ENCODE results near the gene MESP2. TPM values are rescaled to one million over a fixed set of nuclear protein-coding genes. Genes with fewer than 3 reads are reported as not detected.

MESP2 gene
- total RNA-seq, 1 donor from 2014 or later = not detected

DNA sequence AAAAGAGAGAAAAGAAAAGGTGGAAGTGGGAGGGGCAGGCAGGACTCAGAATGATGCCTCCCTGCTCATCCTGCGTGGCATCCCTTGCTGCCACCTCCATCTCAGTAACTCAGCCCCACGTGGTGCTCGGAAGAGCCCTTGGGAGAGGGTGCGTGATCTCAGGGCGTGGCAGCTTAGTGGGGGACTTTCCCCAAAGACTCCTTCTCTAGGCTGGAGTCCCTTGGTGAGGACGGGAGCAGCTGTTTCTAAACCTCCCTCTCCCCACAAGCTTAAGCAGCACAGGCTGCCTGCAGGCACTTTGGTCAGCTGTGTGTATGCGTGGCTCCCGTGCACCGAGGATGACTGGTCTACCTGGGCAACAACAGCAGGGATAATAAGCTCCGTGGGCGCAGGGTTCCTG, 45.9 kb downstream of the MESP2 start:
- no peaks in the 10 kb centered on the region for H3K9me3 ChIP-seq (ENCODE audit: control insufficient read depth in 3 of 3, low read length in 3 of 3)
- H3K27me3 ChIP-seq (ENCODE audit: control insufficient read depth in 3 of 3, insufficient read depth in 3 of 3, low read length in 3 of 3) = peaks cover 11 to 26% (median 20%) of the 10 kb centered on the region in 3 donors
- H3K4me3 ChIP-seq (ENCODE audit: low read length in 3 of 3) = no peak overlapping the region
- peaks cover 0 to 5% (median 0%) of the 10 kb centered on the region in 3 donors for H3K4me1 ChIP-seq (ENCODE audit: control insufficient read depth in 3 of 3, insufficient read depth in 3 of 3, low read length in 3 of 3)
- H3K36me3 ChIP-seq (ENCODE audit: control insufficient read depth in 3 of 3, insufficient read depth in 3 of 3, low read length in 3 of 3) = no peaks in the 10 kb centered on the region
- no peak overlapping the region for H3K9ac ChIP-seq (ENCODE audit: low read depth in 1 of 3, low read length in 3 of 3)
- H3K27ac ChIP-seq (ENCODE audit: low read depth, low read length) = no peak overlapping the region

DNA sequence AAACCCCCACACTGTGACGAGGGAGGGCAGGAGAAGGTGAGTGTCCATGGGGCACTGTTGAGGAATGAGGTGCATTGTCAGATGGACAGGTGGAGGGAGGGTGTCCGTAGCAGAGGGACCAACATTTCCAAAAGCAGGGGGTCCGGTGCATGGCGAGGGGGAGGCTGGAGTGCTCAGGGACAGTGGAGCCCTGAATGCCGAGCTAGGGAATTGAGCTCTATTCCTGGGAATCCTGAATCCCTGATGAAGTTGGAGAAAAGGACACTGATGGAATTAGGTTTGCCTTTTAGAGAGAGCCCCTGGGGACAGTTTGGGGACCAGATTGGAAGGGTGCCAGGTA, 46.4 kb downstream of the MESP2 start:
- Histone ChIP-seq H3K9me3 (ENCODE audit: control insufficient read depth in 3 of 3, low read length in 3 of 3) (no peaks in the 10 kb centered on the region), H3K27me3 (ENCODE audit: control insufficient read depth in 3 of 3, insufficient read depth in 3 of 3, low read length in 3 of 3) (peaks cover 11 to 26% (median 20%) of the 10 kb centered on the region in 3 donors), H3K36me3 (ENCODE audit: control insufficient read depth in 3 of 3, insufficient read depth in 3 of 3, low read length in 3 of 3) (no peaks in the 10 kb centered on the region), H3K4me1 (ENCODE audit: control insufficient read depth in 3 of 3, insufficient read depth in 3 of 3, low read length in 3 of 3) (peaks cover 0 to 7% (median 1%) of the 10 kb centered on the region in 3 donors), H3K4me3 (ENCODE audit: low read length in 3 of 3) (no peak overlapping the region), H3K27ac (ENCODE audit: low read depth, low read length) (no peak overlapping the region), H3K9ac (ENCODE audit: low read depth in 1 of 3, low read length in 3 of 3) (no peak overlapping the region)

- peaks cover 11 to 26% (median 20%) of the 10 kb centered on the region in 3 donors for H3K27me3 ChIP-seq (ENCODE audit: control insufficient read depth in 3 of 3, insufficient read depth in 3 of 3, low read length in 3 of 3)
- H3K4me3 ChIP-seq (ENCODE audit: low read length in 3 of 3) = no peak overlapping the region
- H3K9ac ChIP-seq (ENCODE audit: low read depth in 1 of 3, low read length in 3 of 3) = no peak overlapping the region
- H3K4me1 ChIP-seq (ENCODE audit: control insufficient read depth in 3 of 3, insufficient read depth in 3 of 3, low read length in 3 of 3) = peaks cover 5 to 13% (median 6%) of the 10 kb centered on the region in 3 donors
- no peaks in the 10 kb centered on the region for H3K9me3 ChIP-seq (ENCODE audit: control insufficient read depth in 3 of 3, low read length in 3 of 3)
- no peaks in the 10 kb centered on the region for H3K36me3 ChIP-seq (ENCODE audit: control insufficient read depth in 3 of 3, insufficient read depth in 3 of 3, low read length in 3 of 3)
- H3K27ac ChIP-seq (ENCODE audit: low read depth, low read length) = no peak overlapping the region
Measured at GRCh38 chr15:89822951-89823711, 47.0 kb downstream of the MESP2 start.

GRCh38 chr15:89823836-89824606, 47.9 kb downstream of the MESP2 start:
- H3K36me3 ChIP-seq (ENCODE audit: control insufficient read depth in 3 of 3, insufficient read depth in 3 of 3, low read length in 3 of 3) = no peaks in the 10 kb centered on the region
- H3K9me3 ChIP-seq (ENCODE audit: control insufficient read depth in 3 of 3, low read length in 3 of 3) = no peaks in the 10 kb centered on the region
- no peak overlapping the region for H3K27ac ChIP-seq (ENCODE audit: low read depth, low read length)
- peaks cover 11 to 26% (median 20%) of the 10 kb centered on the region in 3 donors for H3K27me3 ChIP-seq (ENCODE audit: control insufficient read depth in 3 of 3, insufficient read depth in 3 of 3, low read length in 3 of 3)
- no peak overlapping the region for H3K4me3 ChIP-seq (ENCODE audit: low read length in 3 of 3)
- H3K4me1 ChIP-seq (ENCODE audit: control insufficient read depth in 3 of 3, insufficient read depth in 3 of 3, low read length in 3 of 3) = peaks cover 14 to 22% (median 15%) of the 10 kb centered on the region in 3 donors
- H3K9ac ChIP-seq (ENCODE audit: low read depth in 1 of 3, low read length in 3 of 3) = no peak overlapping the region

- H3K4me3 ChIP-seq (ENCODE audit: low read length in 3 of 3) = no peak overlapping the region
- H3K27me3 ChIP-seq (ENCODE audit: control insufficient read depth in 3 of 3, insufficient read depth in 3 of 3, low read length in 3 of 3) = peaks cover 11 to 26% (median 20%) of the 10 kb centered on the region in 3 donors
- H3K9ac ChIP-seq (ENCODE audit: low read depth in 1 of 3, low read length in 3 of 3) = no peak overlapping the region
- no peak overlapping the region for H3K27ac ChIP-seq (ENCODE audit: low read depth, low read length)
- peaks cover 17 to 26% (median 18%) of the 10 kb centered on the region in 3 donors for H3K4me1 ChIP-seq (ENCODE audit: control insufficient read depth in 3 of 3, insufficient read depth in 3 of 3, low read length in 3 of 3)
- H3K36me3 ChIP-seq (ENCODE audit: control insufficient read depth in 3 of 3, insufficient read depth in 3 of 3, low read length in 3 of 3) = no peaks in the 10 kb centered on the region
- H3K9me3 ChIP-seq (ENCODE audit: control insufficient read depth in 3 of 3, low read length in 3 of 3) = no peaks in the 10 kb centered on the region
Measured at GRCh38 chr15:89824607-89824867, 48.4 kb downstream of the MESP2 start.

DNA sequence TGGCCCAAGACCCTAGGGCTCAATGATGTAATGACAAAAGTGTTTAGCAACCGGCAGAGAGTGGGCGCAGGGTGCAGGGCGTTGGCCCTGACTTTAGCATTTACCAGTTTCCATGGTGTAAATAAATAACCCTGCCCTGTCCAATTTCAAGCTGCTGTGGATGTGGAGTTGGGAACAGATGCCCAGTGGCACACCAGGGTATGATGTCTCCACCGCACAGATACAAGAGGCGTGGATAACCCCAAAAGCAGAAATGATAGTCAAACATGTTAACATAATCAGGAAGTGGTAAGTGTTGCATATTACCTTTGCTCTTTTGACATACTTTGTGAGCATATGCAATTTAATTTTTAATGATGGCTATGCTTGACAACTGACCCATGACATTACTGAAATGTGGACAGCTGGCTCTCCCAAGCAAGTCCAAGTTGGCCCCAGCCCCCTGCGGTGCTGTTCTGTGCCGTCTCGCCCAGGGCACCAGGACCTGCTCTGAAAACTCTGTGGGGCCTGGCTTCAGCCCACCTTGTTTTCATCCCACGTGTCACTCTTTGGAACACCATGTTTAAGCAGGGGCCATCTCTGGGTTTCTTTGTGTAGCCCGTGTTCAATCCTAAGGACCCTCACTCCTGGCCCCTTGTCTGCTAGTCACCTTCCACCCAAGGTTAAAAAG, 49.3 kb downstream of the MESP2 start:
- no peaks in the 10 kb centered on the region for H3K9me3 ChIP-seq (ENCODE audit: control insufficient read depth in 3 of 3, low read length in 3 of 3)
- peaks cover 11 to 26% (median 20%) of the 10 kb centered on the region in 3 donors for H3K27me3 ChIP-seq (ENCODE audit: control insufficient read depth in 3 of 3, insufficient read depth in 3 of 3, low read length in 3 of 3)
- H3K4me3 ChIP-seq (ENCODE audit: low read length in 3 of 3) = no peak overlapping the region
- H3K36me3 ChIP-seq (ENCODE audit: control insufficient read depth in 3 of 3, insufficient read depth in 3 of 3, low read length in 3 of 3) = no peaks in the 10 kb centered on the region
- H3K9ac ChIP-seq (ENCODE audit: low read depth in 1 of 3, low read length in 3 of 3) = no peak overlapping the region
- H3K4me1 ChIP-seq (ENCODE audit: control insufficient read depth in 3 of 3, insufficient read depth in 3 of 3, low read length in 3 of 3) = peaks cover 17 to 26% (median 18%) of the 10 kb centered on the region in 3 donors
- no peak overlapping the region for H3K27ac ChIP-seq (ENCODE audit: low read depth, low read length)

DNA sequence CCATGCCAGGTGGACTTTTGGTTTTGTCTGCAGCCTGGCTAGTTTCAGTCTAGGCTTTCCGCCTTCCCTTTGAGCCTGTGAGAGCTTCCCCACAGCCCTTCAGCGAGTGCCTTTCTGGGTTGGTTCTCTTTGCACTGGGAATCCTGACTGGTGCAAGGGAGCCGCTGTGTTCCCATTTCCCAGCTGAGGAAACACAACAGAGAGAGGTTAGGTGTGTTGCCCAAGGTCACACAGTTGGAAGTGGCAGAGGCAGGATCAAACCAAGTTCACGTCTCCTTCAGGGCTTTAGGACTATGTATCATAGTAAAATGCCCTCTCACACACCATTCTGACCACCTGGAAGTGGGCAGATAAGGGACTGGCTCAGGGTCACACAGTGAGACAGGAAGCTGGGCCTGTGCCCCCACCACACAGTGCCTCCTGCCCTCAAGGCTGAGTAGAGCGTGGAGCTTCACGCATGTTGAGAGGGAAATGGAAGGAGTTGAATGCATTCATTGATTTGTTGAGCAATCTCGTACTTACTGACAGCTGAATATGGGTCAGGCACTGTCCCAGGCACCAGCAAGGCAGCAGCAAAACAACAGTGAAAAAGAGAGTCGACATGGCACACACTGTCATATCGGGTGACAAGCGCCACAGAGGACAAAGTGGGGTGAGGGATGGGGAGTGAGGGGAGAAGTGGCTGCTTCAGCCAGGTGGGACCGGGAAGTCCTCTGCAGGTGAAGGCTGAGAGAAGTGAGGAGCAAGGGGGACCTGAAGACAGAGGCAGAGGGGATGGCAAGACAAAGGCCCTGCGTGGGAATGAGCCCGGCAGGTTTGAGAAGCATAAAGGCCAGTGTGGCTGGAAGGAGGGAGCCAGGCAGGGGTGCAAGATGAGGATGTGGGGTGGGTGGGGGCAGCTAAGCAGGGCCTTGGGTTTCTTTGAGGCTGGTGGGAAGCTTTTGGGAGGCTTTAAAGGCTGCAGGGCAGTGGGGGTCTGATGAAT, 50.8 kb downstream of the MESP2 start:
- Histone ChIP-seq H3K9ac (ENCODE audit: low read depth in 1 of 3, low read length in 3 of 3) (no peak overlapping the region), H3K4me3 (ENCODE audit: low read length in 3 of 3) (no peak overlapping the region), H3K36me3 (ENCODE audit: control insufficient read depth in 3 of 3, insufficient read depth in 3 of 3, low read length in 3 of 3) (peaks cover 0 to 4% (median 1%) of the 10 kb centered on the region in 3 donors), H3K27ac (ENCODE audit: low read depth, low read length) (no peak overlapping the region), H3K27me3 (ENCODE audit: control insufficient read depth in 3 of 3, insufficient read depth in 3 of 3, low read length in 3 of 3) (peaks cover 3 to 22% (median 15%) of the 10 kb centered on the region in 3 donors), H3K9me3 (ENCODE audit: control insufficient read depth in 3 of 3, low read length in 3 of 3) (no peaks in the 10 kb centered on the region), H3K4me1 (ENCODE audit: control insufficient read depth in 3 of 3, insufficient read depth in 3 of 3, low read length in 3 of 3) (peaks cover 17 to 30% (median 18%) of the 10 kb centered on the region in 3 donors)

DNA sequence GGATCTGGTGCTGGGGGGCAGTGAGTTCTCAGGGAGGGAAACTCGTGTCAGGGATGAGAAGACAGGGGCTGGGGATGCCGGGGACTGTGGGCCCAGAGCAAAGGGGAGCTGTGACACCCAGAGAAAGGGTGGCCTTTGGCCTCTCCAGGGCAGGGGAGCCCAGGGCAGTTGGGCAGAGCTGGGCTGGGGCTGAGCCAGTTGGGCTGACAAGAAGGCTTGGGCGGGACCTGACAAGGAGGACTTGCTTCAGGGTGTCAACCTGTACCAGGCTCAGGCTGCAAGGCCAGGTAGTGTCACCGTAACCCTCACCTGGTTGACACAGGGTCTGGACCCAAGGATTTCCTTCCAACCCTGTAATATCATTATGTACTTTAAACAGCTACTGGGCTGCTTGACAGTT, 51.7 kb downstream of the MESP2 start:
- H3K9me3 ChIP-seq (ENCODE audit: control insufficient read depth in 3 of 3, low read length in 3 of 3) = no peaks in the 10 kb centered on the region
- H3K27me3 ChIP-seq (ENCODE audit: control insufficient read depth in 3 of 3, insufficient read depth in 3 of 3, low read length in 3 of 3) = peaks cover 0 to 14% (median 10%) of the 10 kb centered on the region in 3 donors
- H3K4me1 ChIP-seq (ENCODE audit: control insufficient read depth in 3 of 3, insufficient read depth in 3 of 3, low read length in 3 of 3) = peaks cover 17 to 30% (median 18%) of the 10 kb centered on the region in 3 donors
- peak overlapping the region in 2 of 3 donors; percentile 34 to 50 for H3K9ac ChIP-seq (ENCODE audit: low read depth in 1 of 3, low read length in 3 of 3)
- peaks cover 0 to 7% (median 5%) of the 10 kb centered on the region in 3 donors for H3K36me3 ChIP-seq (ENCODE audit: control insufficient read depth in 3 of 3, insufficient read depth in 3 of 3, low read length in 3 of 3)
- H3K27ac ChIP-seq (ENCODE audit: low read depth, low read length) = peak overlapping the region; percentile 54
- peak overlapping the region in 1 of 3 donors; percentile 6 for H3K4me3 ChIP-seq (ENCODE audit: low read length in 3 of 3)
